ENCODE measurements around the gene MFRP. TPM values are rescaled to one million over a fixed set of nuclear protein-coding genes. Genes with fewer than 3 reads are reported as not detected.
"Not testable (repeated sequence)": the region's sequence is repeated elsewhere in the genome, so short reads cannot be mapped to it uniquely, and the experiment has no call there.

MFRP gene
- total RNA-seq = not detected

DNA sequence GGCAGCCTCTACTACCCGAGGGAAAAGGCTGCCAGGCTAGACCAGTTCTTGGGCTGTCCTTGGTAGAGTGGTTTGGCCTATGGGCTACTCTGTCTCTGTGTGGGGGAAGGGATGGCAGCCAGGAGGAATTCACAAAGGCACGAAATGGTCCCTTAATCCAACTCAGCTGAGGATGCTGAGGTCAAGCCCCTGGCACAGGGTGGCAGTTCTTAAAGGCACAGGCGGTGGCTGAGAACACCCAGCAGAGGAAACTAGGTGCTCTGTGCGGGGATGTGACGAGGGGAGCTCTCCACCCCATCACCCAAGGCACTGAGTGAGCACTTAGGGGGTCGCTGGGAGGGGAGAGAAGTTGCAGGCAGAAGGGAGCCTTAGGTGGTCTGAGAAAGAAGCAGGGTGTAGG lies at the start of gene MFRP:
Gene MFRP (minus strand): TSS at position 101 of the 400 bp plus-strand sequence. CDS start 192 bp downstream, outside the sequence.
- intact Hi-C loops (cut with DNase I; ENCODE audit: low total_unique reads) = no loop called here
- DNase-seq (ENCODE audit: low spot score in 2 of 2) = no peak
- H3K4me3 ChIP-seq (ENCODE audit: low read depth, poor library complexity, severe bottlenecking) = no peak within 1 kb of the TSS
- 56 to 57% methylated on average over 6 of the region's 6 CpGs for WGBS, 2 donors
- TF ChIP-seq CTCF (IDR thresholded peaks at IDR 0.05) (no peak), POLR2A (IDR thresholded peaks at IDR 0.05) (no peak)

DNA sequence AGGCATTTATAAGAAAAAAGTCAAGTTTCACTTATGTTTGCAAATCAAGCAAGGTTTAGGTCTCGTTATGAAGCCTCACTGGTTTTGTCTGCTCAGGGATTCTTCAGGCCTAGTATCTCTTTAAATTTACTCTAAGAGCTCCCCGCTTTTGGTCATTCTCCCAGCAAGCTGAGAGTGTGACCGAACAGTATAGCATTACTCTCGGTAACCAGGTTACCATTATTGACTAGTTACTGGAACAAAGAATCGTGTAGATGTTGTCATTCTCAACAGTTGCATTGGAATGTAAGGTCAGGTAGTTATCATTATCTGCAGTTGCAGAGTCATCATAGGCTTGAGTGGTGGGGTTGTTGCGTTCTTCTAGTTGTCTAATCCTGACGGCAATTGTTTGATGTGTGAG lies 44.8 kb upstream of the MFRP start:
- 90% methylated on average over 7 of the region's 7 CpGs for WGBS, 2 donors
- no peak overlapping the region for H3K4me3 ChIP-seq (ENCODE audit: low read depth, poor library complexity, severe bottlenecking)
- DNase-seq (ENCODE audit: low spot score in 2 of 2) = no peak
- no peak for TF ChIP-seq CTCF (IDR thresholded peaks at IDR 0.05)
- TF ChIP-seq POLR2A (IDR thresholded peaks at IDR 0.05) = no peak
- intact Hi-C loops (cut with DNase I; ENCODE audit: low total_unique reads) = loop anchor here (5.0 kb wide), 1 partner anchor 1544 kb away; no protein-coding TSS in a partner anchor

DNA sequence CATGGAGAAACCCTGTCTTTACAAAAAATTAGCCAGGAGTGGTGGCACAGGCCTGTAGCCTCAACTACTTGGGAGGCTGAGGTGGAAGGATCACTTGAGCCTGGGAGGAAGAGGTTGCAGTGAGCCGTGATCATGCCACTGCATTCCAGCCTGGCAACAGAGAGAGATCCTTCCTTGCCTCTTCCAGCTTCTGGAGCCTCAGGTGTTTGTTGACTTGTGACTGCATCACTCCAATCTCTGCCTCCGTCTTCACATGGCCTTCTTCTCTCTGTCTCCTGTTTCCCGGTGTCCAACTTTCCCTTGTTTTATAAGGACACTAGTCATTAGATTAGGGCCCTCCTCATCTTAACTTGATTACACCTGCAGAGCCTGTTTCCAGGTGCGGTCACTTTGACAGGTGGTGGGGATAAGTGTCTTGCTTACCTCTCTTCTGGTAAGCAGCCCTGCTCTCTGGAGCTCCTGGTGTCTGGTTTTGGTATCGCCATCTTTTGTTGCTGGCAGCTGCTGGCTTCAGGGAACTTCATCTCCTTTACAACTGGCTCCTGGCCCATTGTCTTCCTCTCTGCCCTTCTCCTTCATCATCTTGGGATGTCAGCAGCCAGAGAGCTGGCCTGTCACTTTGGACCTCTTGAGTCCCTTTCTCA lies 43.2 kb upstream of the MFRP start:
- no peak for TF ChIP-seq CTCF (IDR thresholded peaks at IDR 0.05)
- no peak for TF ChIP-seq POLR2A (IDR thresholded peaks at IDR 0.05)
- no peak for DNase-seq (ENCODE audit: low spot score in 2 of 2)
- intact Hi-C loops (cut with DNase I; ENCODE audit: low total_unique reads) = loop anchor here (5.0 kb wide), 1 partner anchor 1542 kb away; no protein-coding TSS in a partner anchor
- no peak overlapping the region for H3K4me3 ChIP-seq (ENCODE audit: low read depth, poor library complexity, severe bottlenecking)
- 78 to 81% methylated on average over 5 of the region's 5 CpGs for WGBS, 2 donors

- no peak for DNase-seq (ENCODE audit: low spot score in 2 of 2)
- TF ChIP-seq POLR2A (IDR thresholded peaks at IDR 0.05) (no peak), CTCF (IDR thresholded peaks at IDR 0.05) (no peak)
- H3K4me3 ChIP-seq (ENCODE audit: low read depth, poor library complexity, severe bottlenecking) = no peak overlapping the region
- intact Hi-C loops (cut with DNase I; ENCODE audit: low total_unique reads) = no loop called here
- WGBS, 2 donors = 91% methylated on average over 7 of the region's 7 CpGs
Measured at GRCh38 chr11:119388103-119388502, 41.6 kb upstream of the MFRP start.

- 89 to 93% methylated on average over 2 of the region's 2 CpGs for WGBS, 2 donors
- TF ChIP-seq CTCF (IDR thresholded peaks at IDR 0.05) (no peak), POLR2A (IDR thresholded peaks at IDR 0.05) (no peak)
- no peak overlapping the region for H3K4me3 ChIP-seq (ENCODE audit: low read depth, poor library complexity, severe bottlenecking)
- intact Hi-C loops (cut with DNase I; ENCODE audit: low total_unique reads) = no loop called here
- no peak for DNase-seq (ENCODE audit: low spot score in 2 of 2)
Measured at GRCh38 chr11:119384332-119384731, 37.8 kb upstream of the MFRP start.

GRCh38 chr11:119382513-119382912 lies 36.0 kb upstream of the MFRP start:
- intact Hi-C loops (cut with DNase I; ENCODE audit: low total_unique reads); H3K4me3 ChIP-seq (ENCODE audit: low read depth, poor library complexity, severe bottlenecking): not testable (repeated sequence)
- DNase-seq (ENCODE audit: low spot score in 2 of 2) = peak in 1 of 2 donors; percentile 68
- WGBS, 2 donors = 88% methylated on average over 14 of the region's 14 CpGs
